Prostate gland (tissue), 2 donors: Measurements from ENCODE around the gene FAU. TPM values are rescaled to one million over a fixed set of nuclear protein-coding genes. Genes with fewer than 3 reads are reported as not detected.

Experiments used
- DNase-seq: peaks from one replicate; pipeline ENCODE4 v3.0.0-alpha.2; 2019; ENCODE audit warnings: low spot score
- H3K27ac ChIP-seq, 2 donors: fragments of 200-600 bp; sonication (generic); 2 replicates each; pipeline ENCODE4 v1.5.1; 2017 to 2019
- H3K27me3 ChIP-seq: fragments of 200-600 bp; sonication (generic); replicated peaks from 2 replicates; pipeline ENCODE4 v1.5.1; 2019; ENCODE audit not compliant: insufficient read depth
- H3K36me3 ChIP-seq, 2 donors: fragments of 200-600 bp; sonication (generic); 1 replicate in 1 of 2; 2 replicates in 1 of 2; pipeline versions ENCODE4 v1.5.1 to v1.8.1; 2017 to 2019
- H3K4me1 ChIP-seq: fragments of 200-600 bp; sonication (generic); replicated peaks from 2 replicates; pipeline ENCODE4 v1.5.1; 2019
- H3K4me3 ChIP-seq, 2 donors: fragments of 200-600 bp; sonication (generic); 2 replicates each; pipeline ENCODE4 v1.5.1; 2017 to 2019
- H3K9me3 ChIP-seq: fragments of 200-600 bp; sonication (generic); 2 replicates; pipeline ENCODE4 v1.5.1; 2017
- POLR2A ChIP-seq: fragments of 450-650 bp; IDR thresholded peaks from one replicate; pipeline ENCODE4 v1.6.1; 2016; ENCODE audit warnings: antibody characterized with exemption, mild to moderate bottlenecking
- POLR2AphosphoS5 ChIP-seq: sonication (generic); formaldehyde crosslinking; IDR thresholded peaks from one replicate; pipeline ENCODE4 v1.6.1; 2017; ENCODE audit warnings: antibody characterized with exemption
- WGBS: methylation state at CpG from one replicate; pipeline ENCODE4 v1.1.5; 2018; 5-methylcytosine and 5-hydroxymethylcytosine counted together
- intact Hi-C: fragments of 100-400 bp; cut with DNase I; formaldehyde crosslinking; loops from one replicate; pipeline ENCODE4 v1.14.2; 2022
- total RNA-seq, 2 donors: library from RNA; depleted of rRNA; stranded (reverse); fragments of >200 nt; gene quantifications; one replicate each; pipeline ENCODE4 v1.1.0, GENCODE V29; 2016
- TF ChIP-seq, protein P1 (sequence below), 4 experiments: fragments of 200-600 bp in 2 of 4; fragments of 450-650 bp in 2 of 4; sonication (generic) in 2 of 4; IDR thresholded peaks; 1 replicate in 3 of 4; 2 replicates in 1 of 4; pipeline ENCODE4 v1.5.1; 2016 to 2019; ENCODE audit warnings: antibody characterized with exemption in 4 of 4, mild to moderate bottlenecking in 2 of 4, moderate library complexity in 2 of 4

Gene FAU
- total RNA-seq, 2 donors from 2014 or later: 654 to 691 TPM

DNA sequence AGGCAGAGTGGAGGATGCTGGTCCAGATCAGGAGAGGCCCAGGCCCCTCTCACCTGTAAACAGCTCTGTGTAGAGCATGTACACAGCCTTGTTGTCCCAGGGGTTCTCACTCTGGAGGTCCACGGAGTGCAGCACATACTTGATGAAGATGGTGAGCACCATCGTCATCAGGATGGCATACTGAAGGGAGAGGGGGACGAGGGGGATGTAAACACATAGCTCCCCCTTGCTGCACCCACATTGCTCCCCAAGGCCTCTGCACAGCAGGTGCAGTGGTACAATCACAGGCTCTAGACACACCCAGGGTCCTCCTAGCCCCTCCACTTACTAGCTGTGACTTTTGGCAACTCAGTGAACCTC, 9.5 kb upstream of the FAU start:
- WGBS: 84% methylated on average over 3 of the region's 3 CpGs
- peaks cover 21 to 37% of the 10 kb centered on the region in 2 donors for H3K36me3 ChIP-seq
- no peak overlapping the region for H3K27ac ChIP-seq
- H3K27me3 ChIP-seq: no peaks in the 10 kb centered on the region
- peaks cover 7% of the 10 kb centered on the region for H3K4me1 ChIP-seq
- DNase-seq: no peak
- TF ChIP-seq, protein P1, sequence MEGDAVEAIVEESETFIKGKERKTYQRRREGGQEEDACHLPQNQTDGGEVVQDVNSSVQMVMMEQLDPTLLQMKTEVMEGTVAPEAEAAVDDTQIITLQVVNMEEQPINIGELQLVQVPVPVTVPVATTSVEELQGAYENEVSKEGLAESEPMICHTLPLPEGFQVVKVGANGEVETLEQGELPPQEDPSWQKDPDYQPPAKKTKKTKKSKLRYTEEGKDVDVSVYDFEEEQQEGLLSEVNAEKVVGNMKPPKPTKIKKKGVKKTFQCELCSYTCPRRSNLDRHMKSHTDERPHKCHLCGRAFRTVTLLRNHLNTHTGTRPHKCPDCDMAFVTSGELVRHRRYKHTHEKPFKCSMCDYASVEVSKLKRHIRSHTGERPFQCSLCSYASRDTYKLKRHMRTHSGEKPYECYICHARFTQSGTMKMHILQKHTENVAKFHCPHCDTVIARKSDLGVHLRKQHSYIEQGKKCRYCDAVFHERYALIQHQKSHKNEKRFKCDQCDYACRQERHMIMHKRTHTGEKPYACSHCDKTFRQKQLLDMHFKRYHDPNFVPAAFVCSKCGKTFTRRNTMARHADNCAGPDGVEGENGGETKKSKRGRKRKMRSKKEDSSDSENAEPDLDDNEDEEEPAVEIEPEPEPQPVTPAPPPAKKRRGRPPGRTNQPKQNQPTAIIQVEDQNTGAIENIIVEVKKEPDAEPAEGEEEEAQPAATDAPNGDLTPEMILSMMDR (IDR thresholded peaks at IDR 0.05): no peak
- TF ChIP-seq POLR2A (no peak), POLR2AphosphoS5 (no peak)
- intact Hi-C loops: no loop called here
- H3K9me3 ChIP-seq: no peaks in the 10 kb centered on the region
- H3K4me3 ChIP-seq: no peak overlapping the region

DNA sequence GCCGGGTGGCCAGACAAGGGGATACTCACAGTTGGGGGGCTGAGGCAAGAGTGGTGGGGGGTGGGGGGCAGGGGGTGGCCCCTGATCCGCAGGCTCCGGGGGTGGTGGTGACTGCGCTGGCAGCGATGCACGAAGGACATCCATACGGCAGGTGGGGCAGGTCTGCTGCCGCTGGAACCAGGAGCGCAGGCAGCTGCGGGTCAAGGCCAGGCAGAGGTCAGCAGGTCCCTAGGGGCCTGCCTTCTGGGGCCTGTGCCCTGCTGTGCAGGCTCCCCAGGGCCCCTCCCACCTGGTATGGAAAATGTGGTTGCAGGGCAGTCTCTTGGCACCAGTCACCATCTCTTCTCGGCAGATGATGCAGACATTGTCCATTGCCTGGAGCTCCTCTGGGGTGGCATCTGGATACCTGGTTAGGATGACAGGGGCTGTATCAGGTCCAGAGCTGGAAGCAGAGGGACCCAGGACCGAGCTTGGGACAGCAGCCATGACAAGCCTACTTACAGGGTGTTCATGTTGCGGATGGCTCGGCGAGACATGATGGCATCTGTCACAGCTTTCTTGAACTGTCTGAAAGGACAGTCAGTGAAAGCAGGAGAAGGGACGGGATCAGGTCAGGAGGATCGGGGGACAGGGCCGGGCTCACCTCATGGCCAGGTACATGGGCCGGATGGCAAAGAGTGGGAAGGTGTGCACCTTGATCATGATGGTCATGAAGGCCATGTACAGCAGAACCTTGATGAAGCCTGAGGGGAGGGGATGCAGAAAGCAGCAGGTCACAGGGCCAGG, 8.9 kb upstream of the FAU start:
- Histone ChIP-seq H3K4me3 (no peak overlapping the region), H3K4me1 (peaks cover 7% of the 10 kb centered on the region), H3K36me3 (peaks cover 22 to 40% of the 10 kb centered on the region in 2 donors), H3K9me3 (no peaks in the 10 kb centered on the region), H3K27ac (no peak overlapping the region), H3K27me3 (no peaks in the 10 kb centered on the region)
- intact Hi-C loops: no loop called here
- TF ChIP-seq, protein P1 (IDR thresholded peaks at IDR 0.05): no peak
- TF ChIP-seq POLR2AphosphoS5 (no peak), POLR2A (no peak)
- WGBS: 90% methylated on average over 18 of the region's 19 CpGs
- no peak for DNase-seq

DNA sequence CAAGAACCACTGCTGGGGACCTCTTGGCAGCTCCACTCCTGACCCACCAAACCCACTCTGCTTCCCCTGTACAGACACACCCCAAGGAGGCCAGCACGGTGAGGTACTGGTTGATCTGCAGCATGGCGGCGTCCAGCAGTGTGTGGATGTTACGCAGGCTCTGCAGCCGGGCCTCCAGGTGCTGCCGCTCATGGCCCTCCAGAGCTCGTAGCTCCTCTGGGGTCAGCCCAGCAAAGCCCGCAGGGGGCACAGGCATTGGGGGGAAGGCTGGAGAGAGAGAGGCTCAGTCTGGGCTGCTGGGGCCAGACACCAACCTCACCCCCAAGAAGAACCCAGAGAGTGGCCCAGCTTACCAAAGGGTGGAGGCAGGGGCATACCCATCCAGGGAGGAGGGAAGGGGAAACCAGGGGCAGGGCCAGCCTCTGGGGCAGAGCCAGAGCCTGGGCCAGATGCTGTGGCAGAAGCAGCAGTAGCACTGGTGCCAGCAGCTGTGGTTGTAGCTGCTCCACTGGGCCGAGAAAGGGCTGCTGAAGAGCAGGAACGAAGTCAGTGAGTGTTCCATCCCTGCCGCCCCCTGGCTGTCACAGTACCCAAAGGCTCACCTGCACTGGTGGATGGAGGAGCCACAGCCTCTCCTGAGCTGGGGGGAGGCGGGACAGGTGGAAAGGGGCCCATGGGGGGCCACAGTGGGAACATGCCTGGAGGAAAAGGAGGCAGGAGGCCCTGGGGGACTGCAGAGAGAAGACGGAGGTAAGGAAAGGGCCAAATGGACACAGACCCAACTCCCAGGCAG, 7.9 kb upstream of the FAU start:
- no peak overlapping the region for H3K27ac ChIP-seq
- H3K36me3 ChIP-seq: peaks cover 26 to 45% of the 10 kb centered on the region in 2 donors
- WGBS: 84% methylated on average over 13 of the region's 13 CpGs
- no peaks in the 10 kb centered on the region for H3K9me3 ChIP-seq
- DNase-seq: no peak
- H3K27me3 ChIP-seq: no peaks in the 10 kb centered on the region
- H3K4me3 ChIP-seq: no peak overlapping the region
- H3K4me1 ChIP-seq: no peaks in the 10 kb centered on the region
- TF ChIP-seq, protein P1 (IDR thresholded peaks at IDR 0.05): no peak
- TF ChIP-seq POLR2AphosphoS5 (no peak), POLR2A (no peak)
- intact Hi-C loops: no loop called here

DNA sequence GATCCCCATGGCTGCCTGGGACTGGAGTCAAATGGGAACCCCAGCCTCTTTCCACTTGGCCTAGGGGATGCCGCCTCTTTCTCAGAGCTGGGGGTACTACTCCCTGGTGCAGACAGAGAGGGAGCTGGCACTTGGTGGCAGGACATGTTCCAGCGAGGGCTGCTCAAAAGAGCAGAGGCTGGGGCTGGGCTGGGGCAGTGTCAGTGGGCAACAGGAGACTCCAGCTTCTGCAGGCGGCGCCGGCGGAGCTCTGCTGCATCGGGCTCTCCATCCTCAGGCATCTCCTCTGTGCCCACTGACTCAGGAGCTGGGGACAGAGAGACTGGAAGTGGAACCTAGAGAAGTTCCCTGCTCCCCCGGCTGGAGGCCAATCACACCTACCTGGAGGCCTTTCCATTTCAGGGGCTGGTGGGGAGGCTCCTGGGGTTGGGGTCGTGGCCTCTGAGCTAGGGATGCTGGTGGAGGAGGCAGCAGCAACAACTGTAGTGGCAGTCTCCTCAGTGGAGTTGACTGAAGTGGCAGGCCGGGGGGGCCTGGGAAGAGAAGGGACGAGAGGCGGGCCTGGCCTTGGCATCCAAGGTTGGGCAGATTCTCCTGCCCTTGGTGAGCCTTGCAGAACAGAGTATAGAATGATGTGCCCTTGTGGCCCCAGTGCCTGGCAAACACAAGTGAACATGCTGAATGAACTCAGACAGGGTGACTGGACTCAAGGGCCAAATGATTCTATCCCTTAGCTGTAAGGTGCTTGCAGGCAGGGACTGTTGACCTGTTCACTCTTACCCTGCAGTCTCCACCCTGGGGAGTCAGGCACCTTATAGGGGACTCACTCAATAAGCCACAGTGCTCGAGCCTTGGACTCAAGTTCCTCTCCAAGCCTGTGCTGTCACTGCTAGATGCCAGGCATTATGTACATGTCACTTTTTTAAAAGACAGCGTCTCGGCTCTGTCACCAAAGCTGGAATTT, 6.5 kb upstream of the FAU start:
- DNase-seq: no peak
- no peaks in the 10 kb centered on the region for H3K9me3 ChIP-seq
- H3K27me3 ChIP-seq: no peaks in the 10 kb centered on the region
- H3K36me3 ChIP-seq: peaks cover 26 to 45% of the 10 kb centered on the region in 2 donors
- peaks cover 3% of the 10 kb centered on the region for H3K4me1 ChIP-seq
- H3K27ac ChIP-seq: no peak overlapping the region
- 78% methylated on average over 15 of the region's 15 CpGs for WGBS
- intact Hi-C loops: no loop called here
- no peak for TF ChIP-seq POLR2AphosphoS5
- TF ChIP-seq, protein P1 (IDR thresholded peaks at IDR 0.05): no peak
- TF ChIP-seq POLR2A: no peak
- no peak overlapping the region for H3K4me3 ChIP-seq
